GDM1 (cell line): ENCODE measurements around the gene SAMD11.

Experiments used
- DNase-seq: peaks from one replicate; lab custom pipeline; 2025; lab: John Stamatoyannopoulos, UW

SAMD11 gene

DNA sequence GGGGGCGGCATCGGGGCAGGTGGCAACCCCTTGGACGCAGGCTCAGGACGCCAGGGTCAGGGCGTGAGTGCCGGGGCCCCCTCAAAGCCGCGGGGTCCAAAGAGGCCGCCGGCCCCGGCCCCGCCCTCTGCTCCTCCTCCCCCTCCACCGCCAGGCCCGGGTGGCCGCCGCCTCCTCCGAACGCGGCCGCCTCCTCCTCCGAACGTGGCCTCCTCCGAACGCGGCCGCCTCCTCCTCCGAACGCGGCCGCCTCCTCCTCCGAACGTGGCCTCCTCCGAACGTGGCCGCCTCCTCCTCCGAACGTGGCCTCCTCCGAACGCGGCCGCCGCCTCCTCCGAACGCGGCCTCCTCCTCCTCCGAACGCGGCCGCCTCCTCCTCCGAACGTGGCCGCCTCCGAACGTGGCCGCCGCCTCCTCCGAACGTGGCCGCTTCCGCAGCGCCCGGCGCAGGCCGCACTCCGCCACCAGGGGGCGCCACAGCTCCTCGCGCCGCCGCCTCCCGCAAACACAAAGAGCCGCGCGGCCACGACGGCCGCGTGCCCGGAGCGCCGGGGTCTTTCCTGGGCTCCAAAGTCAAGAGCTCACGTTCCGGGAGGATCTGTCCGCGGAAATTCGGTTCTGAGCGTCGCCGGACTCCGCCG lies 19.3 kb upstream of the SAMD11 start:
- peak; percentile 69 for DNase-seq

DNA sequence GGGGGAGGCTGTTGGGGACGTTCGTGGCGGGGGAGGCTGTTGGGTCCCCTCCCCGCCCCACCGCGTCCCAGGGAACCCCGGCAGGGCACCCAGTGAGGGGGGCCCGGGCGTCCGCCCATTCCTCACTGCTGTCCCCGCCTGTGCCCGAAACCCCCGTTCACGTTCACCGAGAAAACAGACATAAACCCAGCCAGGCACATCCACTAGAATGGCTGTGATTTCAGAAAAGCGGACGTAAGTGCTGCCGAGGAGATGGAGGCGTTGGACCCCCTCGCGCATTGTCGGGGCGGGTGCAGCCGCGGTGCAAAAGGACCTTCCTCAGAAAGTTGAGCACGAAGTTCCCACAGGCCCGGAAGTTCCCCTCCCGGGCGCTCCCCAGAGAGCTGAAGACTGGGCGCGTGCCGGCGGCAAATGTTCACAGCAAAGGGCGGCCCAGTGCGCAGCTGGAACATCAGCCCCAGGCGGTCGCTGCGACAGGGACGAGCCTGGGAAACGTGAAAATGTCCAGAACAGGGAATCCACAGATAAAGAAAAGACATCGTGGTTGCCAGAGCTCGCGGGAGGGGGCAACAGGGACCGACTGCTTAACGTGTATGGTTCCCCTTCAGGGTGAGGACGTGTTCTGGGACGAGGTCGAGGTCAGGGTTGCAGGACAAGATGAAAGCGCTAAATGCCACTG lies 18.5 kb upstream of the SAMD11 start:
- DNase-seq, result no peak

DNA sequence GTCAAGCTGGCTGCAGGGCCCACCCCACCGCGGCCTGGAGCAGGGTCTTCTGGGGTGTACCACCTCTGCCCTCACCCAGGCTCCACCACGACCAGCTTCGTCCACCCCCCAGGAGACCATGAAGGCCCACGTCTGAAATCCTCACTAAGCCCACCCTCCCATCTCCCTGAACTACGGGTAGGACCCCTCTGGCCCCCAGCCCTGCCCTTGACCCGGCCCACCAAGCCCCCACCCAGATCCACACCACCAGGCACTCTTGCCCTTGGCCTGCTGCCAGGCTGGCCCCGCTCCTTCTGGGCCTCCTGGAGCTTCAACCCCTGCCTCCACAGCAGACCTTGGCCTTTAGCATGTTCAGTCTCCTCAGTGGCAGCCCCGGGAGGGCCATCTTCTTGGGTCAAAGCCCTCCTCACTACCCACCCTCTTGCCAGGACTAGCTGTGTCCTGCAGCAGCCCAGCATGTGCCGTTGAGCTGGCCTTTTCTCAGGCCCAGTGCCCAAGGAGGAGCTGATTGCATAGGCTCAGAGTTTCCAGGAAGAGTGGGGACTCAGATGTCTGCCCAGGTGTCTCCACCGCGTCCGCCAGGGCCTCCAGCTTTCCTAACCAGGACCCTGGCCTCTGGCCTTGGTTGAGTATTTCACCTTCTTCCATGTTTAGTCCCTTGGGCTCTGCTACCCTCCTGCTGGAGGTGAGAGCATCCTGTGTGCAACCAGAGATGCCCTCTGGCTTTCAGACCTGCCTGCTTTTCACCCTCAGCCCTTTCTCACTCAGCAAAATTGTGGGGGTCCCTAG lies 17.7 kb upstream of the SAMD11 start:
- no peak for DNase-seq

DNA sequence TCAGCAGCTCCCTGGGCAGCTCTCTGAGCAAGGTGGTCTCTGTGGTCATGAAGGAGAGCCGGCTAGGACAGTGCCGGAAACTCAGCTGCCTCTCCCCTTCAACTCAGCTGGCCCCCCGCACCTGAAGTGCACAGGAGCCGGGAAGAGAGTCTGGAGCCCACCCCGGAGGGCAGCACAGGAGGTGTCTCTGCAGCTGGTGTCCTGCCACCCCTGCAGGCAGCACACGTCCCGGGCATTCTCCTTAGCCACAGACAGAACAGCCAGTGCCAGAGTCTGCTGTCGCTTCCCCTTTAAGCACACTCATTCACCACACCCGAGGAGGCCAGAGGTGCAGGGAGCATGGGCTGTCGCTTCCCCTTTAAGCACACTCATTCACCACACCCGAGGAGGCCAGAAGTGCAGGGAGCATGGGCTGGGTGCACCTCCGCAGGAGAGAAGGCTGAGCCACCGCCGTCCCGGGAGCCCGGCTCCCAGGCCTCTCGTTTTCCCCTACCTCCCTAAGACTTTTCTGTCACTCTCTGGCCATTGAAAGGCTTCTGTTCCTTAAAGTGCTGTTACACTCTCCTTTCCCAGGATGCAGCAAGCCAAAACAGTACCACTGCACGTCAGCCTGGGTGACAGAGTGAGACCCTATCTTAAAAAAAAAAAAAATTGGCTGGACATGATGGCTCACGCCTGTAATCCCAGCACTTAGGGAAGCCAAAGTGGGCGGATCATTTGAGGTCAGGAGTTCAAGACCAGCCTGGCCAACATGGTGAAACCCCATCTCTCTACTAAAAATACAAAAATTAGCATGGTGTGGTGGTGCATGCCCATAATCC lies 16.9 kb upstream of the SAMD11 start:
- DNase-seq, result peak; percentile 76

DNA sequence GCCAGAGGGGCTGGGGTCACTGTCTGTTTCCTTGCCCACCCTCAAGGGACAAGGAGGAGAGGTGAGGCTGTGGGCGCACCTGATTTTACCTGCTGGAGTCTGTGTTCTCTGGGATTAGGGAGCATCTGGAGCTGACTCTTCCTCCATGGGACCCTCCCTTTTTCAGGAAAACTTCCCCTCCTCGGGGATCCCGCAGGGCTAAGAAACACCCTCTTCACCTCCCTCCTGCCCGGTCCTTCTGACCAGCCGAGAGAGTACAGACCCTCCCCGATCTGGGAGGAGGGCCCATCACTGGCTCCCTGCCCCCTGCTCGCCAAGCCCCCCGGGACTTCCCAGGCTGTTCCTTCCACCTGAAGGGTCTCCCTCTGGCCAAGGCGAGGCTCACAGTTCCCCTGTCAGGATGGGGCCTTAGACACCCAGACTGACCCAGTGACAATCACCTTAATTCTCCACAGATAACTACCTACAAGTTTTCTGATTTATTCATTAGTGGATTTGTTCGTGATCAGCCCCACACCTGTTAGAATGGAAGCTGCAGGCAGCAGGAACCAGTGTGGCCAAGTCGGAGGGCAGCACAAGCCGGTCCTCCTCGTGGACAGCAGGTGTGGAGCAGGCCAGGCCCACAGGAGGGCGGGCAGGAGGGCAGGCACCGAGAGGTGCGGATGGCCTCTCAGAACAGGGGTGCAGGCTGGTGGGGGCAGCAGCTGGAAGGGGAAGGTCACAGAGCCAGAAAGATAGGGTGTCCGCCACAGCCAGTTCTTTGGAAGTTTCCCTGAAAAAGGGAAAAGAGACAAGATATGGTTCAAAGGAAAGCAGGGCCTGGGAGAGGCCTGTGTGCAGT lies 15.9 kb upstream of the SAMD11 start:
- no peak for DNase-seq

DNA sequence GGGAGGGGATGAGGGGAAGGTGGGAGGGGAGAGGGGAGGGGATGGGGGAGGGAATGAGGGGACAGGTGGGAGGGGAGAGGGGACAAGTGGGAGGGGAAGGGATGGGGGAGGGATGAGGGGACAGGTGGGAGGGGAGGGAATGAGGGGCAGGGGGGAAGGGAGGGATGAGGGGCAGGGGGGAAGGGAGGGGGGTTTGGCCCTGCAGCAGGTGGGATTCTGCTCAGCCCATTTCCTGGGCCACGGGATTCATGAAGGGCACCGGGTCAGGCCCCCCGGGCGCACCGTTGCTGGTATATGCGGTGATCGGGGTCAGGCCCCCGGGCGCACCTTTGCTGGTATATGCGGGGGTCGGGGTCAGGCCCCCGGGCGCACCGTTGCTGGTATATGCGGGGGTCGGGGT lies 15.1 kb upstream of the SAMD11 start:
- DNase-seq, result no peak

DNA sequence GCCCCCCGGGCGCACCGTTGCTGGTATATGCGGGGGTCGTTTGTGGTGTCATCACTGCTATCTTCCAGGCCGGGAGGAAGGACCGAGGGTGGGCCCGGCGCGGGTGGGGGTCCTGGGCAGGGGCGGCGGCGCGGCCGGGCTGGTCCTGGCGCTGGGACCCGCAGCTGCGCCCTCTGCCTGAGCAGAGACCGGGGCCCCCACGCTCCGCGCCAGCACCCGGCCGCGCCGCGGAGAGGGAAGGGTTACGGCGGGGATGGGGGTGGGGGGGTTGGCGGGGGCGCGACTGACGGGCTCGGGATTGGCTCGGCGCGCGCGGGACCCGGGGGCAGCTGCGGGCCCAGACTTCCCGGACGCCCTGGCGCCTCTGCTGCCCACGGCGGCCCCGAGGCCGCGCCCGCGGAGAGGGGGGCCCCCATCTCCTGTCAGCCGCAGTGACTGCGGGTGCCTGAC lies 13.8 kb upstream of the SAMD11 start:
- no peak for DNase-seq

DNA sequence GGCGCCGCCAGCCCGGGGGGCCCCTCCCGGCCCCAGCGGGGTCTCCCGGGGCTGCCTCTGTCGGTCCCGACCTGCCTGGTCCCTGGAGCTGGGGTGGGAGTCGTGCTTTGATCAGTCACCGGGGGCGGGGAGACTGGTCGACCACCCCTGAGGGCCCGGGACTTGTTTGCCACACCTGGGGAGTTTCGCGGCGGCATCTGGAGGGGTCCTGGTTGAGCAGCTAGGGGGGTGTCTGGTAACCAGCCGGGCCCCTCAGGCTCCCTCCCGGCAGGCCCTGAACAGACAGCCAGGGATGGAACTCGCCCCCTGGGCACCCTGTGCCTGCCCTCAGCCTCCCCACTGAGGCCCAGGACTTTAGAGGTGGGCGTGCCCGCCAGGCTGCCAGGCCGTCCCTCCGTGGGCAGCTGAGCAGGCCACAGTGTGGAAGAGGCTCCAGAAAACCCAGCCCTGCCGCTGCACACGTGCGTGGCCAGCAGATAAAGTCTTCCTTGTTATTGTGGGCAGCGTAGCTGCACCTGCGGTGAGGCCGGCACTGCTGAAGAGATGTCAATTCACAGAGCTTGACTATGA lies 13.3 kb upstream of the SAMD11 start:
- DNase-seq, result no peak

DNA sequence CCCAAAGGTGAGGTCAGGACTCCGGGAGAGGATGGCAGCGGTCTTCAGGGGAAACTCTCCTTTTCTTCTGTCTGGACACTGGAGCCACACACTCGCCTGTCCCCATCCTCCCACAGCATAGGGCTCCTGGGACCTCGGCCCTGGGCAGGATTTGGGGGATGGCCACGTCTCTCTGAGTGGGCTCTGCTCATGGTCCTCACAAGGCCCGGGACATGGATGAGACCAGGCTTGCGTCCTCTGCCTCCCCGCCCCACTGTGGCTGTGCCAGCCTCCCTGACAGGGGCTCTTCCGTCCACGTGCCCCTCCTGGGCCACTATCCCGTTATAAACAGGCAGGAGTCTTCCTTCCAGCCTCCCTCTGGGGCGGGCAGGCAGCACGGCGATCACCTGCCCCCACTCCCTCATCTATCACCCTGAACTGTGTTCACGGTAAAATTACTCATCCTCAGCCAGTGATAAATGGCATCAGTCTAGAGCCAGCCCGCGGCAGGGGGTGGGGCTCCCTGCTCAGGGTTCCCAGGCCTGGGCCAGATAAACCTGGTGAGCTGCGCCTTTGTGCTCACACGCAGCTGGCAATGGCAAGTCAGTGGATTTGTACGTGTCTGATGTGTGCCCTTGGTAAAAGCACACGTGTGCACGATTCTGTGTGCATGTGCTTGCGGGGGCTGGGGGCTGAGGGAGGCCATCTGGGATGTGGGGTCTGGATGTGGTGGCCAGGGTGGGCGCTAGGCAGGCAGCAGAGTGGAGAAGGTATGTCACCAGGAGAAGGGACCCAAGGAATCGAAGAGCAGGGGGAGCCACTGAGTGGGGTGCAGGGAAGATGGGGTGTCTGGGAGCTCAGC lies 12.6 kb upstream of the SAMD11 start:
- no peak for DNase-seq

DNA sequence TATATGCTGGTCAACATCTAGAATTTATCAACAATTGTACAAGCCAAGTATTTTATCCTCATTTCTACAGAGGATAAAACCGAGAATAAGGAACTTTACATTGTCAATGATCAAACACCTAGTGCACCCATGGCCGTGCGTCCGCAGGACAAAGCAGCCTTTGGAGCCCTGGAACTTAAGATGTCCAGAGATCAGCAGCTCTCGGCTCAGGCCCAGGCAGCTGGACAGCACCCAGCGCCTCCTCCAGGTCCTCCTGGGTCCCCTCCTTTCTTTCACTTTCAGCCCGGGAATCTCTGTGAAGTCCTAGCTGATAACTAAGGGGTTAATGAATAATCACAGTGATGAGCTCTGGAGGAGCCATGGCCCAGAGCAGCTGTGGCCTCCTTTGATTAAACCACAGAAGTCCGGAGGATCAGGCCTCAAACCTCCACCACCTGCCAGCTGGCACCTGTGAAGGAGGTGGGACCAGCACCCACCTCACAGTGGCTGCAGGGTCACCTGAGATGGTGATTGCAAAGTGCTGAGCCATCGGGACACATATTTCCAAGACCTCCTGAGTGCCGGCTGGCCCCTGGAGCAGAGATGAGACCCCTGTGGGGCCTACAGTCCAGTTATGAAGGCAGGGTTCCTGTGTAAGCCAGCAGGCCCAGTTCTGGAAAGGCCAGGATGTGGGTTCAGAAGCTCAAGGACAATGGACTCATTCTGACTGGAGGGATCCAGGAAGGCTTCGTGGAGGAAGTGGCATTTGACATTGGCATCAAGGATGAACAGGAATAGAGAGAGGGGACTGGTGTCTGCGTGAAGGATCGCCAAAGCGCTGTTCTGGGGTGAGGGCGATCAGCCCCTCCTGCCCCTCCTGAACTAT lies 11.6 kb upstream of the SAMD11 start:
- DNase-seq, result no peak

DNA sequence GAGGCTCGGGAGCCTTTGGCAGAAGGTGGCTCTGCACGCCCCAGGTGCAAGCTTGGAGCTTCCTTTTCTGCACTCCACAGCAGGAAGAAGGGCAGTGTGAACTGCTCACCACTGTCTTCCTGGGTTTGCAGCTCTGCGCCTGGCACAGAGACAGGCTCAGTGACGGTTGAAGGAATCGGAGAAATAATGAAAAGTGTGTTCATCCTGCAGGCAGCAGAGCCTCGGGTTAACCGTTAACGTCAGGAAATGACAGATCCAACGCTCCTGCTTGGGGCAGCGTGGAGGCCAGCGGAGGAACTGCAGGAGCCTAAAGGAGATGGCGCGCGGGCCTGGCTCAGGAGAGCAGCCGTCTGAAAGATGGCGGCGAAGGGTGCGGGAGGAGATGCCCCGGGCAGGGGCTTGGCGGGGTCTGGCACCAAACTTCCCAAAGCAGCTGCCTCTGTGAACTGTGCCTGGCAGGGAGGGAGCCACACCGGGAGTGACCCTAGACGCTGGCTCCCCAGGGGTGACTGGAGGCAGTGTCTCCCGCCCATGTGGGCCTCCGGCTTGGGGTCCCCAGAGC lies 10.9 kb upstream of the SAMD11 start:
- peak; percentile 54 for DNase-seq

DNA sequence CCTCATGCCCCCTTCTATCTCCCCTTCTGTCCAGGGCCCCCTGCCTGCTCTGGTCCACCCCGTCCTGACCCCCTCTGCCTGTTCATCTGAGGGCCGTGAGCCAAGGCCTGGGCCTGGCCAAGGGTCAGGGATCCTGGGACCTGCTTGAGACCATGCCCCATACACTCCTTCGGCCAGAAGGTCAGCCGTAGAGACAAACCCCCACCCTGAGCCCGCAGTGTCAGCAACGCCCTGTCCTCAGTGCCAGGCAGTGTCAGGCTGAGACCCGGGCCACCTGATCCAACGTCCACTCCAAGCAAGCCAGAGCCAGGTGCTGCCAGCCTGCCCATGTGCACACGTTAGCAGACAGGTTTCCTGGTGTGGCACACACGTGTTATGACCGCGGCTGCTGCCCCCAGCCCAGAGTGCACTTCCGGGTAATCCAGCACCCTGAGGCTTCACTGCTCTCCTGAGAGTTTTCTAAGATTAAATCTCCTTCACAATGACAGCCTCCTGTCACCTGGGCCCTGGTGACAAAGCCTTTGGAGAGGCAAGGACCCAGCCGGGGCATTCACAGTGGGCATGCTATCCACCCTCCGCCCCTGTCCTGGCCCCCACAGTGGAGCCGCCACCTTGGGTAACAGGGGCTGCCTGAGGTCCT lies 10.1 kb upstream of the SAMD11 start:
- no peak for DNase-seq

DNA sequence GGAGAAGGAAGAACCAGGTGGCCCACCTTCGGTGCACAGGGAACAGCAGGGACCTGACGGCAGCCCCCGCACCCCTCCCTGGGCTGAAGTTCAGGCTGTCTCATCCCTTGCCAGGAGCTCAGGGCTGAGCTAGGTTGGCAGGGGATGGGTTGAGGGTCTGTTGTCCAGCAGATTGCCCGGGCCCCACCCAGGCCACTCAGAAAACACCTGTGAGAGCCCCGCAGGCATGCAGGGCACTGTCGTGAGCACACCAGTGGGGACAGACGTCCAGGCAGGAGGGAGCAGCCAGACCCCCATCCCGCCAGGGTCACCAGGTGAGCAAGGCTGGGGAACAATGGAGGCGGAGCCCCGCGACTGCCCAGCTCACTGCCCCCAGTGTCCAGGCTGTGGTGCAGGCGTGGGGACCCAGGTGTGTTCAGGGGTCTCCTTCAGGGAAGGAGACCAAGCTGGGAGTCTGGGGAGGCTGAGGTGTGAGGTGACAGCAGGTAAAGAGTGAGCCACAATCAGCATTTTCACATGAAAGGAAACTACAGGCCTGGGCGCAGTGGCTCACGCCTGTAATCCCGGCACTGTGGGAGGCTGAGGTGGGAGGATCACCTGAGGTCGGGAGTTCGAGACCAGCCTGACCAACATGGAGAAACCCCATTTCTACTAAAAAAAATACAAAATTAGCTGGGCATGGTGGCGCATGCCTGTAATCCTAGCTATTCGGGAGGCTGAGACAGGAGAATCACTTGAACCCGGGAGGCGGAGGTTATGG lies 9.4 kb upstream of the SAMD11 start:
- DNase-seq, result no peak

DNA sequence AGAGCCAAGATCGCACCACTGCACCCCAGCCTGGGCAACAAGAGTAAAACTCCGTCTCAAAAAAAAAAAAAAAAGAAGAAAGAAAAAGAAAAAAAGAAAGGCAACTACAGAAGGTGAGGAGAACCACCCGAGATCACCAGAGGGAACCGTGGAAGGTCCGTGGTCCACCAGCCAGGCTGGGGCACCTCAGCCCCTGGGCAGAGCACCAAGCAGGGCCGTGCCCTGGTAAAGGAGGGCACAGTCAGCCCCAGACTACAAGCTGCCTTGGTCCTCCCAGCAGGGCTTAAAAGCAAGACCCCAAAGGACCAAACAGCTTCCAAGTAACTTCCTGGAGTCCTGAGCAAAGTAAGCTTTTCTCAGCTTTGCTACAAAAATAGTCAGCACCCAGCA lies 8.8 kb upstream of the SAMD11 start:
- no peak for DNase-seq

DNA sequence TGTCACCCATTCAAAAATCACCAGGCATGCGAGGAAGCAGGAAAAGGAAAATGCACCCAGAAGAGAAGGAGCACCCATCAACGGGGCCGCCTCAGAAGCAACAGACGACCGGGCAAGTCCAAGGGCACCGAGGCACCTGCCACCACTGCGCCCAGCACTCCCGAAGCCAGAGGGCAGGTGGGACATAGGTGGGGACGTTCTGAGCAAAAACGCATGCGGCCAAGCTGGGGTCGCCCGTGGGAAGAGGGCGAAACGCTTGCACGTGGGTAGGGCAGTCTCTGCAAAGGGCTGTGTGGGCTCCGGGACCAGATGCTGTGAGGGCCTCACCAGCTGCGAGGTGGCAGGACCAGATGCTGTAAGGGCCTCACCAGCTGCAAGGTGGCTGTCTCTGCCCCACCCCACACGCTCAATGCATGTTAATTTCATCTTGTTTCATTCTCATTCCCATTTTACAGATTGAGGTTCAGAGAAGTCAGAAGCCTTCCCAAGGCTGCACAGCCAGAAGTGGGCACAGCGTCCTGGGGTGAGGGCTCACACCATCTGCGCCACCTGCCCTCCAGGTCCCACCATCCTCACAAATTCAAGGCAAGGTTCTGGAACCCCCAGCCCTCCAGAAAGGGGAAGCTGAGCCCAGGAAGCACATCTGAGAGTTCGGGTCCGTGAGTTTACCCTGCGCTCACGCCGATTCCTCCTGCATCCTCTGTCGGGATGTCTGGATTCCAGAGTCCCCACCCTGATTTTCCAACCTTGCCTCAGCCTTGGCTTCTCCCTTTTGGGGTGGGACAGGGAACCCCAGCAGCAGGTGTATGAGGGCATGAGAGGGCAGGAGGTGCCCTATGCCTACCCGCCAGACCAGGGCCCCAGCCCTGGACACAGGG lies 8.2 kb upstream of the SAMD11 start:
- no peak for DNase-seq
